ENCODE measurements around the gene SLAIN1. TPM values are rescaled to one million over a fixed set of nuclear protein-coding genes. Genes with fewer than 3 reads are reported as not detected.

SLAIN1 gene
- total and polyA plus RNA-seq, 2 of the 8 experiments (the other 6 are each of a cell fraction or from before 2014, with no cell fraction given) = 35.0 to 37.7 TPM

- no peak overlapping the region for H3K4me3 ChIP-seq (ENCODE audit: extremely low read depth in 1 of 4, insufficient read depth in 2 of 4, low read depth in 3 of 4, low read length in 4 of 4)
- no peak overlapping the region for H2AK5ac ChIP-seq (ENCODE audit: low read depth, low read length)
Measured at GRCh38 chr13:77702366-77702765, 4.9 kb downstream of the SLAIN1 start.

More at GRCh38 chr13:77702366-77702765, 4.9 kb downstream of the SLAIN1 start:
- H3K4ac ChIP-seq (replicated peaks; ENCODE audit: insufficient read length, low read depth, low read length) = no peak overlapping the region
- POLR2A ChIA-PET (ENCODE audit: partially characterized antibody) = no interaction called here
- H2BK12ac ChIP-seq (ENCODE audit: low read depth, low read length) = no peak overlapping the region
- no peak overlapping the region for H2BK15ac ChIP-seq (ENCODE audit: low read length)
- H3K14ac ChIP-seq (ENCODE audit: insufficient read length) = no peak overlapping the region
- no peak overlapping the region for H4K91ac ChIP-seq (replicated peaks; ENCODE audit: insufficient read length, low read length)
- H3K23ac ChIP-seq (ENCODE audit: insufficient read length) = no peak overlapping the region
- H2BK20ac ChIP-seq (ENCODE audit: low read length) = no peak overlapping the region
- H3K27ac ChIP-seq (ENCODE audit: low read depth, low read length) = no peak overlapping the region
- peaks cover 8 to 16% of the 10 kb centered on the region in 2 experiments for H4K20me1 ChIP-seq (replicated peaks in 1 of 2; ENCODE audit: control insufficient read depth in 1 of 2, insufficient read depth in 2 of 2, low read length in 2 of 2)
- H3K4me2 ChIP-seq (ENCODE audit: insufficient read depth in 1 of 2, low read depth in 2 of 2, low read length in 2 of 2) = no peak overlapping the region
- DNase-seq (ENCODE audit: low read depth in 1 of 2, low spot score in 2 of 2) (no peak), FAIRE-seq (no peak)
- H2AFZ ChIP-seq (ENCODE audit: low read length) = no peak overlapping the region
- CTCF ChIA-PET (ENCODE audit: partially characterized antibody) = interaction anchor here (0.6 kb wide), 2 partner anchors 109 to 1872 kb away, joined by 3 to 4 read pairs; no protein-coding TSS in a partner anchor
- H4K5ac ChIP-seq (ENCODE audit: insufficient read length, low read depth, low read length) = no peak overlapping the region
- WGBS, 2 experiments (ENCODE audit: extremely low coverage in 1 of 2, insufficient coverage in 1 of 2, insufficient read length in 1 of 2, insufficient replicate concordance in 2 of 2, low coverage in 1 of 2, low lambda C conversion rate in 2 of 2, missing lambda C conversion rate in 1 of 2) = 83% methylated on average over 1 of the region's 1 CpG; no CpG with 5 or more reads in 1 of the 2 experiments
- TF ChIP-seq KDM5A (IDR thresholded peaks at IDR 0.05; ENCODE audit: low read length) = no peak
- H3K23me2 ChIP-seq (ENCODE audit: low read depth, low read length) = peaks cover 4% of the 10 kb centered on the region
- H2BK5ac ChIP-seq (ENCODE audit: low read depth, low read length) = no peak overlapping the region
- H3K79me1 ChIP-seq (ENCODE audit: low read depth, low read length) = no peaks in the 10 kb centered on the region; the same call in 1 of the 2 replicates
- 0 out of 7 replicates have a peak, but pooled peaks cover 0 to 3% (median 0%) of the 10 kb centered on the region in 4 experiments for H3K4me1 ChIP-seq (replicated peaks in 1 of 4; ENCODE audit: control insufficient read depth in 3 of 4, insufficient read depth in 4 of 4, low read length in 3 of 4)
- H2BK120ac ChIP-seq (replicated peaks; ENCODE audit: low read depth, low read length) = no peak overlapping the region
- peaks cover 0 to 74% of the 10 kb centered on the region in 2 experiments; a peak in 3 of 4 replicates for H3K79me2 ChIP-seq (ENCODE audit: control insufficient read depth in 1 of 2, insufficient read depth in 2 of 2, low read length in 2 of 2)
- no peak overlapping the region for H3K9ac ChIP-seq (replicated peaks in 1 of 4; ENCODE audit: extremely low read depth in 1 of 4, low read depth in 3 of 4, low read length in 3 of 4)
- H3K27me3 ChIP-seq (replicated peaks in 1 of 4; ENCODE audit: control insufficient read depth in 3 of 4, extremely low read depth in 1 of 4, insufficient read depth in 3 of 4, low read length in 3 of 4) = no peaks in the 10 kb centered on the region
- no peak overlapping the region for H4K8ac ChIP-seq (ENCODE audit: extremely low read depth, insufficient read depth, low read length)
- H3K9me3 ChIP-seq (ENCODE audit: insufficient read depth in 2 of 2, low read depth in 1 of 2, low read length in 1 of 2) = peaks cover 0 to 2% of the 10 kb centered on the region in 2 experiments; a peak in 1 of 4 replicates
- H3K56ac ChIP-seq (replicated peaks; ENCODE audit: insufficient read length, low read depth, low read length) = no peak overlapping the region
- H3K36me3 ChIP-seq (ENCODE audit: control insufficient read depth in 2 of 4, insufficient read depth in 4 of 4, low read length in 3 of 4) = peaks cover 0 to 5% (median under 1%) of the 10 kb centered on the region in 4 experiments; a peak in 4 of 8 replicates
- H3K18ac ChIP-seq (ENCODE audit: extremely low read depth, low read length) = no peak overlapping the region

All from H1 (cell line).